ENCODE measurements around the gene PCDHGA6. TPM values are rescaled to one million over a fixed set of nuclear protein-coding genes. Genes with fewer than 3 reads are reported as not detected.

The PCDHGA6 gene
- total RNA-seq, 1 experiment from 2014 or later, result 1.3 TPM

DNA sequence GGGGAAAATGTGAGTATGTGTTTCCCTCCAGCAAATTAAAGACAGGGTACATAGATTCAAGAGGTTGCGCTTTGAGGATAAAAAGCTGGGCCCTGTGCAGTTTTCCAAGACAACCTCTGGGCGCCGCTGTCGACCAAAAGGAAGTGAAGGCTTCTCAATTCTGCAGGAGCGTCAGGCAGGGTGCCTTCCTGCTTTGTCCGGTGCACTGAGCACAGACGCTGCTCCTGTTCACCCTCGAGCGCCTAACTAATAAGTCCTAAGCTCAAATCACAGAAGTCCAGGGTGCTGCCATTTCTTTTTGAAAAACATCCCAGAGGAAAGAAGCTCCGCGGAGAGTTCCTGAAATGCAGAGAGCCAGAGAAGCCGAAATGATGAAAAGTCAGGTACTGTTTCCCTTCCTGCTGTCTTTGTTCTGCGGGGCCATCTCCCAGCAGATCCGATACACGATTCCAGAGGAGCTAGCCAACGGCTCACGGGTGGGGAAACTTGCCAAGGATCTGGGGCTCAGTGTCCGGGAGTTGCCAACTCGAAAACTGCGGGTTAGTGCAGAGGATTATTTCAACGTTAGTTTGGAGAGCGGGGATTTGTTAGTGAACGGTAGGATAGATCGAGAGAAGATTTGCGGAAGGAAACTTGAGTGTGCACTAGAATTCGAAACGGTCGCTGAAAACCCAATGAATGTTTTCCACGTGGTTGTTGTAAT, 23.6 kb upstream of the PCDHGA6 start, which contains the start of gene PCDHGB1:
Gene PCDHGB1, plus strand, starts transcription at position 183 of the 703 bp plus-strand sequence. Its CDS starts 162 bp downstream, at position 345.
- Histone ChIP-seq H3K9me2 (replicated peaks; ENCODE audit: low read length) (no peaks in the 10 kb centered on the region), H3K27ac (ENCODE audit: low read length) (no peak within 1 kb of the TSS), H3K4me2 (ENCODE audit: low read length) (no peak within 1 kb of the TSS), H3K9ac (ENCODE audit: low read length) (no peak within 1 kb of the TSS), H3K27me3 (ENCODE audit: low read length) (no peaks in the 10 kb centered on the region), H2AFZ (ENCODE audit: low read length) (no peak within 1 kb of the TSS), H3K79me2 (ENCODE audit: low read length) (no peaks in the 10 kb centered on the region), H3K4me3 (ENCODE audit: low read length) (no peak within 1 kb of the TSS), H3K4me1 (ENCODE audit: insufficient read depth, low read length) (no peaks in the 10 kb centered on the region), H3K36me3 (ENCODE audit: low read depth, low read length) (no peaks in the 10 kb centered on the region), H3K9me3 (ENCODE audit: low read length) (no peaks in the 10 kb centered on the region), H3F3A (ENCODE audit: low read length, unreplicated experiment) (no peaks in the 10 kb centered on the region), H4K20me1 (ENCODE audit: low read length) (no peaks in the 10 kb centered on the region)
- intact Hi-C loops (cut with micrococcal nuclease), result no loop called here
- ChIA-PET CTCF (no interaction called here), POLR2A (ENCODE audit: unreplicated experiment) (no interaction called here)
- DNase-seq (no peak), ATAC-seq (no peak)
- TF ChIP-seq, protein P1, sequence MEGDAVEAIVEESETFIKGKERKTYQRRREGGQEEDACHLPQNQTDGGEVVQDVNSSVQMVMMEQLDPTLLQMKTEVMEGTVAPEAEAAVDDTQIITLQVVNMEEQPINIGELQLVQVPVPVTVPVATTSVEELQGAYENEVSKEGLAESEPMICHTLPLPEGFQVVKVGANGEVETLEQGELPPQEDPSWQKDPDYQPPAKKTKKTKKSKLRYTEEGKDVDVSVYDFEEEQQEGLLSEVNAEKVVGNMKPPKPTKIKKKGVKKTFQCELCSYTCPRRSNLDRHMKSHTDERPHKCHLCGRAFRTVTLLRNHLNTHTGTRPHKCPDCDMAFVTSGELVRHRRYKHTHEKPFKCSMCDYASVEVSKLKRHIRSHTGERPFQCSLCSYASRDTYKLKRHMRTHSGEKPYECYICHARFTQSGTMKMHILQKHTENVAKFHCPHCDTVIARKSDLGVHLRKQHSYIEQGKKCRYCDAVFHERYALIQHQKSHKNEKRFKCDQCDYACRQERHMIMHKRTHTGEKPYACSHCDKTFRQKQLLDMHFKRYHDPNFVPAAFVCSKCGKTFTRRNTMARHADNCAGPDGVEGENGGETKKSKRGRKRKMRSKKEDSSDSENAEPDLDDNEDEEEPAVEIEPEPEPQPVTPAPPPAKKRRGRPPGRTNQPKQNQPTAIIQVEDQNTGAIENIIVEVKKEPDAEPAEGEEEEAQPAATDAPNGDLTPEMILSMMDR (conservative IDR thresholded peaks at IDR 0.05; ENCODE audit: low read depth, low read length), result no peak
- TF ChIP-seq EZH2 (IDR thresholded peaks at IDR 0.05; ENCODE audit: low read length, unreplicated experiment) (no peak), EZH2phosphoT487 (IDR thresholded peaks at IDR 0.05; ENCODE audit: borderline replicate concordance, low read length) (no peak)
- no TSS peak for BruUV-seq (replicated peaks)

DNA sequence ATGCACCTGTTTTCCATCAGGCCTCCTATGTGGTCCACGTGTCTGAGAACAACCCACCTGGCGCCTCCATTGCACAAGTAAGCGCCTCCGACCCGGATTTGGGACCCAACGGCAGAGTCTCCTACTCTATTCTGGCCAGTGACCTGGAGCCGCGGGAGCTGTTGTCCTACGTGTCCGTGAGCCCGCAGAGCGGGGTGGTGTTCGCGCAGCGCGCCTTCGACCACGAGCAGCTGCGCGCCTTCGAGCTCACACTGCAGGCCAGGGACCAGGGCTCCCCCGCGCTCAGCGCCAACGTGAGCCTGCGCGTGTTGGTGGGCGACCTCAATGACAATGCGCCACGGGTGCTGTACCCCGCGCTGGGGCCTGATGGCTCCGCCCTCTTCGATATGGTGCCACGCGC, 22.1 kb upstream of the PCDHGA6 start:
- no peaks in the 10 kb centered on the region for H3K9me2 ChIP-seq (replicated peaks; ENCODE audit: low read length)
- no TSS peak for BruUV-seq (replicated peaks)
- H3K27ac ChIP-seq (ENCODE audit: low read length), result no peak overlapping the region
- no peak overlapping the region for H2AFZ ChIP-seq (ENCODE audit: low read length)
- H3K9ac ChIP-seq (ENCODE audit: low read length), result no peak overlapping the region
- H4K20me1 ChIP-seq (ENCODE audit: low read length), result no peaks in the 10 kb centered on the region
- no peak overlapping the region for H3K4me3 ChIP-seq (ENCODE audit: low read length)
- ChIA-PET CTCF (no interaction called here), POLR2A (ENCODE audit: unreplicated experiment) (no interaction called here)
- no peaks in the 10 kb centered on the region for H3K4me1 ChIP-seq (ENCODE audit: insufficient read depth, low read length)
- no peaks in the 10 kb centered on the region for H3K27me3 ChIP-seq (ENCODE audit: low read length)
- no peak for ATAC-seq
- DNase-seq, result no peak
- H3K9me3 ChIP-seq (ENCODE audit: low read length), result no peaks in the 10 kb centered on the region
- H3K4me2 ChIP-seq (ENCODE audit: low read length), result no peak overlapping the region
- TF ChIP-seq EZH2 (IDR thresholded peaks at IDR 0.05; ENCODE audit: low read length, unreplicated experiment) (no peak), EZH2phosphoT487 (IDR thresholded peaks at IDR 0.05; ENCODE audit: borderline replicate concordance, low read length) (no peak)
- TF ChIP-seq, protein P1 (conservative IDR thresholded peaks at IDR 0.05; ENCODE audit: low read depth, low read length), result no peak
- H3F3A ChIP-seq (ENCODE audit: low read length, unreplicated experiment), result no peaks in the 10 kb centered on the region
- no peaks in the 10 kb centered on the region for H3K36me3 ChIP-seq (ENCODE audit: low read depth, low read length)
- intact Hi-C loops (cut with micrococcal nuclease), result no loop called here
- no peaks in the 10 kb centered on the region for H3K79me2 ChIP-seq (ENCODE audit: low read length)

DNA sequence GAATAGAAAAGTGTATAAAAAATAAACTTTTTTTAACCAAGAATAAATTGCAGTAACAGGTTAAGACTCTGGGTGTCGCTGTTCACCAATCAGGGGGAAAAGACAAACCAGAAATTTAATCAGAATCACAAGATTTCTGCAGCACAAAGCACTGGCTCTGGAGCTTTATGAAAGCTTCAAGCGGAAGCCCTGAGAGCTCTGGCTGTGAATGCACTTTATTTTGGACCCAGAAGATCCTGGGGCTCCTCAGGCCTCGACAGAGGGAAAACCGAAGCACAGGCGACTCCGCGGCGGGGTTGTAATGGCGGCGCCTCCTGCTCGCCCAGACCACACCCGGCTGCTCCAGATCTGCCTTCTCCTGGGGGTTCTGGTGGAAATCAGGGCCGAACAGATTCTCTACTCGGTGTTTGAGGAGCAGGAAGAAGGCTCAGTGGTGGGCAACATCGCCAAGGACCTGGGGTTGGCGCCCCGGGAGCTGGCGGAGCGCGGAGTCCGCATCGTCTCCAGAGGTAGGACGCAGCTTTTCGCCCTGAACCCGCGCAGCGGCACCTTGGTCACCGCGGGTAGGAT, 18.7 kb upstream of the PCDHGA6 start, which contains the start of gene PCDHGA4:
Gene PCDHGA4, plus strand, starts transcription at position 122 of the 570 bp plus-strand sequence. Its CDS starts 87 bp downstream, at position 209.
- H3K9ac ChIP-seq (ENCODE audit: low read length), result no peak within 1 kb of the TSS
- no peaks in the 10 kb centered on the region for H3K9me2 ChIP-seq (replicated peaks; ENCODE audit: low read length)
- H3K9me3 ChIP-seq (ENCODE audit: low read length), result no peaks in the 10 kb centered on the region
- BruUV-seq (replicated peaks), result no TSS peak
- TF ChIP-seq EZH2 (IDR thresholded peaks at IDR 0.05; ENCODE audit: low read length, unreplicated experiment) (no peak), EZH2phosphoT487 (IDR thresholded peaks at IDR 0.05; ENCODE audit: borderline replicate concordance, low read length) (no peak)
- TF ChIP-seq, protein P1 (conservative IDR thresholded peaks at IDR 0.05; ENCODE audit: low read depth, low read length), result peak; percentile 41
- no peaks in the 10 kb centered on the region for H4K20me1 ChIP-seq (ENCODE audit: low read length)
- H3K27me3 ChIP-seq (ENCODE audit: low read length), result no peaks in the 10 kb centered on the region
- H3F3A ChIP-seq (ENCODE audit: low read length, unreplicated experiment), result no peaks in the 10 kb centered on the region
- no peaks in the 10 kb centered on the region for H3K79me2 ChIP-seq (ENCODE audit: low read length)
- ChIA-PET POLR2A (ENCODE audit: unreplicated experiment) (no interaction called here), CTCF (no interaction called here)
- H3K36me3 ChIP-seq (ENCODE audit: low read depth, low read length), result no peaks in the 10 kb centered on the region
- ATAC-seq (no peak), DNase-seq (no peak)
- H2AFZ ChIP-seq (ENCODE audit: low read length), result no peak within 1 kb of the TSS
- H3K4me1 ChIP-seq (ENCODE audit: insufficient read depth, low read length), result no peaks in the 10 kb centered on the region
- no peak within 1 kb of the TSS for H3K4me3 ChIP-seq (ENCODE audit: low read length)
- no peak within 1 kb of the TSS for H3K27ac ChIP-seq (ENCODE audit: low read length)
- H3K4me2 ChIP-seq (ENCODE audit: low read length), result no peak within 1 kb of the TSS
- intact Hi-C loops (cut with micrococcal nuclease), result no loop called here

Data from PC-3 (cell line).